Fibroblast of skin of left biceps (primary cell): ENCODE results near the gene SNX14.
A peak's percentile ranks its signal among the peaks of the same experiment; 100 is the strongest.
"Not testable (repeated sequence)": the region's sequence is repeated elsewhere in the genome, so short reads cannot be mapped to it uniquely, and the experiment has no call there.

ENCODE experiments used
- DNase-seq, 2 experiments: peaks; one replicate each; pipeline ENCODE4 v3.0.0-alpha.2; 2013; ENCODE audit warnings: low read depth in 2 of 2

The SNX14 gene

DNA sequence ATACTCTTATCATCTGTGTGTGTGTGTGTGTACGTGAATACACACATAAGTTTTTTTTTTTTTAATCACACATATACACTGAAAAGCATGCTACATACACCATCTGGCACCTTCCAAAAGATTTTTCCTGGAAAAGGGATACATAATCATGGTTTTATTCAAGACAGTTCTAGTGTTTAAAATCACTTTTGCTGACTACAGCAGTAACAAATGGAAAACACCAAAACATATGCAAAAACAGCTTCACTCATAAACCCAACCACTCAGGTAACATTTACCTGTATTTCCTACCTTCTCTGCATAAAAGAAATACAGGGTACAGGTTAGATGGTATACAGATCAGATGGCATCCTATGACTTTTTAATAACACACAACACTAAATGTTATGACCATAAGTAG is 2.5 kb downstream of the SNX14 start:
- no peak for DNase-seq

DNA sequence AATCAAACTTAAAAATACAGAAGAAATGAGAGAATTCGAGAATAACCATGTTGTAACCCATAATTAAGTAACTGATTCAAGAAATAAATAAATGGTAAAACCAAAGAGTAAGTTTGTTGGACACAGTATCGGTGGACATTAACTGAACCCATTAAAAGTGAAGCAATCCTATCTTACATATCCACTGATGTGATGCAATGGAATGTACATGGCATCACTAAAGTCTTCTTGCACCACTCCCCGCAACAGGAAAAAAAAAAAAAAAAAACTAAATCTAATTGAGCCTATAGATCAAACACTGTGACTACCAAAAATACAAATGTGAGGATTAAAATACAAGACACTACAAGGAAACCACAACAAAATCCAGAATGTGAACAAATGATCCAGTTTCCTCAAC is 7.9 kb downstream of the SNX14 start:
- DNase-seq, result no peak

DNA sequence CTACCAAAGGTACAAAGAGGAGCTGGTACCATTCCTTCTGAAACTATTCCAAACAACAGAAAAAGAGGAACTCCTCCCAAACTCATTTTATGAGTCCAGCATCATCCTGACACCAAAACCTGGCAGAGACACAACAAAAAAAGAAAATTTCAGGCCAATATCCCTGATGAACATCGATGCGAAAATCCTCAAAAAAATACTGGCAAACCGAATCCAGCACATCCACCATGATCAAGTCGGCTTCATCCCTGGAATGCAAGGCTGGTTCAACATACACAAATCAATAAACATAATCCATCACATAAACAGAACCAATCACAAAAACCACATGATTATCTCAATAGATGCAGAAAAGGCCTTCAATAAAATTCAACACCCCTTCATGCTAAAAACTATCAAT is 10.8 kb downstream of the SNX14 start:
- not testable (repeated sequence) for DNase-seq

DNA sequence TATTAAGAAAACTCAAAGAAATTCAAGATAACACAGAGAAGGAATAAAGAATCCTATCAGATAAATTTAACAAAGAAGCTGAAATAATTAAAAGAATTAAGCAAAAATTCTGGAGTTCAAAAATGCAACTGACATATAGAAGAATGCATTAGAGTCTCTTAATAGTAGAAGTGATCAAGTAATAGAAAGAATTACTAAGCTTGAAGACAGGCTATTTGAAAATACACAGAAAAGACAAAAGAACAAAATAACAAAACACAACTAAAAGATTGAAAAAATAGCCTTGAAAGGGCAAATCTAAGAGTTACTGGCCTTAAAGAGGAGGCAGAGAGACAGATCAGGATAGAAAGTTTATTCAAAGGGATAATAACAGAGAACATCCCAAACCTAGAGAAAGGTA is 12.1 kb downstream of the SNX14 start:
- DNase-seq, result no peak

DNA sequence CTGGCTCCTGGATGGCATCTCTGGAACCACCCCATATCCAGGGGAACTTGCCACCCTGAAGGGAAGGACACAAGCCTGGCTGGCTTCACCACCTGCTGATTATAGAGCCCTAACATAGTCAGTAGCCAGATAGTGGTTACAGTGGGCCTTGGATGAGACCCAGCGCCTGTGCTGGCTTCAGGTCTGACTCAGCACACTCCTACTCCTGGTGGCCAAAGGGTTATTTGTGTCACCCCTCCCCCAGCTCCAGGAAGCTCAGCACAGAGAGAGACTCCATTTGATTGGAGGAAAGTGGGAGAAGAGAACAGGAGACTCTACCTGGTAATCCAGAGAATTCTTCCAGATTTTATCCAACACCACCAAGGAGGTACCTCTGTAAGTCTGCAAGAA is 12.8 kb downstream of the SNX14 start:
- DNase-seq, result no peak

DNA sequence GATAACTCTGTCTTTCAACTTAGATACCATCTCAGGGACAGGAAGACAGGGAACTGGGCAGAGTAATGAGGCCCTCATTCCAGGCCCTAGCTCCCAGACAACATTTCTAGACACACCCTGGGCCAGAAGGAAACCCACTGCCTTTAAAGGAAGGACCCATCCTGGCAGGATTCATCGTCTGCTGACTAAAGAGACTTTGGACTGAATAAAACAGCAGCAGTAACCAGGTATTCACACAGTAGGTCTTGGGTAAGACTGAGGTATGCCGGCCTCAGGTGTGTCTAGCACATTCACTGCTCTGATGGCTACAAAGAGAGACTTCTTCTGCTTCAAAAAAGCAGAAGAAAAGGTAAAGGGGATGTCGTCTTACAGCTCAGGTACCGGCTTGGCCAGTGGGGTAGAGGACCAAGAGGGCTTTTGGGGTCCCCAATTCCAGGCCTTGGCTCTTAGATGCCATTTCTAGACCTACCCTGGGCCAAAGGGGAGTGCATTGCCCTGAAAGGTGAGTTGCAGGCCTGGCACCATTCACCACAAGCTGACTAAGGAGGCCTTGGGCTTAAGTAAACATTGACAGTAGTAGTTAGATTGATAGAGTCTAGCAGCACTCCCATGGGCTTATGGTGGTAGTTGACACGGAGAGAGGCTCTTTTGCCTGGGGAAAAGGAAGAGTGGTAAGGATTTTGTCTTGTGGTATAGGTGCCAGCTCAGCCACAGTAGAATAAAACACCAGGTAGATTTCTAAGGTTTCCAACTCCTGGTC is 13.4 kb downstream of the SNX14 start:
- DNase-seq, result no peak

DNA sequence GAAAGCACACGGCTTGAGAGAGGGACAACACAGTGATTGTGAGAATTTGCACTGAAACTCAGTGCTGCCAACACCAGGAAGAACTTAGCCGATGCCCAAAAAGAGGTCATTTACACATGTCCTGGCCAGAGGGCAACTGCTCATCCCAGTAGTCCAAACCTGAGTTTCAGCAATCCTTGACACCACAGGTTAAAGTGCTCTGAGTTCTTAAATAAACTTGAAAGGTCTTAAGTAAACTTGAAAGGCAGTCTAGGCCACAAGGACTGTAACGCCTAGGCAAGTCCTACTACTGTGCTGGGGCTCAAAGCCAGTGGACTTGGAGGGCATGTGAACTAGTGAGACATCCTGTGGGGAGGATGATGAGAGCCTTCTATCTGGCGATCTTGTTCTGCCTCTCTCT is 14.1 kb downstream of the SNX14 start:
- no peak for DNase-seq

DNA sequence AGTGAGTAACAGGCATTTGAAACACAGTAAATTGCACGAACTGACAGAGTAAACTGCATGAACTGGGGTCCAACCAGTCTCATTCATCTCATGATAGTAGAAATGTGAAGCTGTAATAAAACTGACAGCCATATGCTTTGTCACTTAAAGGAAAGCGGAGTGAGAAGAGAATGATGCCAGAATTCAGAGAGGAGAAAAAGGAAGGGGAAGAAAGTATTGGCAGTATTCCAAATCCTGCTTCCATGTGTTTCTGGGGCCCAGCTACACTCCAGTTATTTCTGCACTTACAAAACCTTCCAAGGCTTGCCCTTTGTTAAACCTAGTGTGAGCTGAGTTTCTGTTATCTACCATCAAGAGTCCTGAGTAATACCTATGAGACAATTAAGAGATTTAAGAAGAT is 17.2 kb downstream of the SNX14 start:
- no peak for DNase-seq

DNA sequence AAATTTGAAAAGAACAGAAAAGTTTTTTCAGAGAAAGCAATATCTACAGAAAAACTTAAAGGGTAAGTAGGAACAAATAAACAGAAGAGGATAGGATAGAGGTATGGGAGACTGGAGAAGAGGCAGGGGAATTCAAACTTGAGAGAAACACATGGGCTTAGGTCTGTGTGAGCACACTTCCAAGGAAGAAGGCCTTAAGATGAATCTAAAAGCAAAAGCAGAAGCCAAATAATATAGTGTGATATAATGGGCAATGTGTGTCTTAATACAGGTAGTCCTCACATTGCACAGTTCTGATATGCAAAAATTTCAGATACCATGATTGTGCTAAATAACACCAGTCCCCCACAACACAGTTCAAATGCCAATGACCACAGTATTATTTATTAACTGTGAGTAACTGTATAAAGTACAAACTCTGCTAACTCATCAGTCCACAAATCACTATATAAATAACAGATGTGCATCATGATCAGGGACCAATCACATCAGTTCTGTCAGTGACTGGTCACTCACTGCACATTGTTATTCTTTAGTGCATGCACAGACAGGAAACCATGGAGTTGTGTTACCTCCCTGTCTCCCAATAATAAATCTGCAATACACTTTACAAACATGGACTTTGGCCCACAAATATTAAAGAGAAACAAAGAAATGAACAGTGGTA is 18.6 kb downstream of the SNX14 start:
- peak; percentile 44 to 45 for DNase-seq

DNA sequence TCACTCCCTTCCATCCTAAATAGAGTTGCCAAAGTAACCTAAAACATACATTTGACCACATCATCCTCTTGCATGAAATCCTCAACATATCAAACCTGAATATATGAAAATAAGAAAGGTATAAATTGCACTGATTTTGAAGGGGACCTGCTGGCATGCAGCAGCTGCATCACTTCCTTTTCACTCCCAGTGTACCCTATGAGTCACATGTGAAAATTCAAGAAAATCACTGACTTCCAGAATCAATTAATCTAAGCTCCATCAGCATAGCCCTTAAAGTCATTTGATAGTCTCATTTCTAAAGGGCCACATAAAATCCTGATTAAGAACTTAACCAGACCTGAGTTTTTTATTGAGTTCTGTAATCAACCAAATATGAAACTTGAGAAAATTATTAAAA is 24.3 kb downstream of the SNX14 start:
- DNase-seq, result no peak

DNA sequence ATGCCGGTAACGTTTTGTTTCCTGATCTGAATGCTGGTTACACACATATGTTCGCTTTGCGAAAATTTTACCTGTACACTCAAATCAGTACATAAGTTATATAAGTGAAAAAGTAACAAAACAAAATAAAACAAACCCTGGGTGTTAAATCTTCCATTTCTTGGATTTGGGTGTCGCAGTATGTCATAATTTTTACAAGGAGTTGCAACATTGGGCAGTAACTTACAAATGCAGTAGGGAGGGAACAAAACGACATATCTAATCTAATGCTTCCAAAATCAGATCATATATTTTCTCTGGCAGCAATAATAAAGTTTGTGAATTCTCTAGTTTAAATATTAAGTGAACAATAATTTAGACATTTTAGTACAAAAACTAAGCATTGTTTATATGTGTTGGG is 25.2 kb downstream of the SNX14 start:
- DNase-seq, result no peak

DNA sequence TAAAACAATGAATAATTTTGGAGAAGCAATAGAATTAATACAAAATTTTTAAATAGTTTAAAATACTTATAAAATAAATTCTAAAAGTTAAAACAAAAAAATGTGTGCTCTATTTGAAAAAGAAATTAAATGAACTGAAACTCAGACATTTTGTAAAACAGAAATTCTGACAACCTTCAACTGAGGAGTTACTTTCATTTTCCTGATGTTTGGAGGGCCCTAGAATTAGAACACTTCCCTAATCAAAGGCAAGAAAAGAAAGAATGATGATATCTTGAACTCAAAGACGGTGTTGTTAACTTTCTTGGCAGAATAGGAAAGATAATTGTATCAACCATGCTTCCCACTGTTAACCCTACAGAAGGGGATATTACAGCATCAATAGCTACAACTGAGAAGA is 27.9 kb downstream of the SNX14 start:
- no peak for DNase-seq

DNA sequence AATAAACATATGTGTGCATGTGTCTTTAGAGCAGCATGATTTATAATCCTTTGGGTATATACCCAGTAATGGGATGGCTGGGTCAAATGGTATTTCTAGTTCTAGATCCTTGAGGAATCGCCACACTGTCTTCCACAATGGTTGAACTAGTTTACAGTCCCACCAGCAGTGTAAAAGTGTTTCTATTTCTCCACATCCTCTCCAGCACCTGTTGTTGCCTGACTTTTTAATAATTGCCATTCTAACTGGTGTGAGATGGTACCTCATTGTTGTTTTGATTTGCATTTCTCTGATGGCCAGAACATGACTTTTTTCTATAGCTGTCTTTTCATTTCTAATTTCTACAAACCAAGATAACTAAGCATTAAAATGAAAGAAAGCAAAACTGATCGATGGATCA is 29.4 kb downstream of the SNX14 start:
- not testable (repeated sequence) for DNase-seq

DNA sequence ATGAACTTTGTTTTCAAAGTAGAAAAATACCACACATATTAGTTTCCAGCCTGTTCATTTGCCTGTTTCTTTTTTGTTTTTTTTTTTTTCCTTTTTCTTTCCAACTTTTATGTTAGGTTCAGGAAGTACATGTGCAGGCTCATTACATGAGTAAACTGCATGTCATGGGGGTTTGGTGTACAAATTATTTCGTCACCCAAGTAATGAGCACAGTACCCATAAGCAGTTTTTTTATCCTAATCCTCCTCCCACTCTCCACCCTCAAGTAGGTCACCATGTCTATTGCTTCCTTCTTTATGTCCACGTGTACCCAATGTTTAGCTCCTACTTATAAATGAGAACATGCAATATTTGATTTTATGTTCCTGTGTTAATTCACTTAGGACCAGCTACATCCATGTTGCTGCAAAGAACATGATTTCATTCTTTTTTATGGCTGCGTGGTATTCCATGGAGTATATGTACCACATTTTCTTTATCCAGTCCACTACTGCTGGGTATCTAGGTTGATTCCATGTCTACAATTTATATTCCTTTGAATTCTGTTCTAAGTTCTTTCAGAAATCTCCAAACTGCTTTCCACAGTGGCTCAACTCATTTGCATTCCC is 31.8 kb downstream of the SNX14 start:
- DNase-seq, result no peak

DNA sequence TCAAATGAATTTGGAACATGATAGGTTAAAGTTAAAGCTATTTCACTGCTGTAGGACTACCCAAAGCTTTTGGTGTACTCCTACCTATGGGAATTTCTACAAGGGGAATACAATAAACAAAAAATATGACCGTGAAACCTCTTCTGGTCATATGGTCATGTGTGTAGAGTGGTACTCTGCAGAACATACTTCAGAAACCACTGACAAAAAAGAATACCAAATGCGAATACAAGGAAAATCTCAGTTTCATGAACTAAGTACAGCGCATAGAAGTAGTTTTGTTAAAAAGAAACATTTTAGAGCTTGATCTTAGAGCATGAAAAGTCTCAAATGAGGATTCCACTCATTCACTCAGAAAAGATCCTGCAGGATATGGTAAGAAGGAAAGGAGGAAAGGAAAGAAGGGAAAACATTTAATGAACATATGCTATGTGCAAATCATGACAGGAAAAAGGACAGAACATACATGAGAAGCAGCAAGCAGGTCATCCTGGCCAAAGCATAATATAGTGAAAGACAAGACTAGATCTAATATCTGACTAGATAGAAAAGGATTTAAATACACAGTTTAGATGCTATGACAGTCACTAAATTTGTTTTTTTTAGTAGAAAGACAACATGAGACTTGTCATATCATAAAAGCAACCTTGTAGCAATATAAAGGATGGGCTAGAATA is 36.5 kb downstream of the SNX14 start:
- no peak for DNase-seq

DNA sequence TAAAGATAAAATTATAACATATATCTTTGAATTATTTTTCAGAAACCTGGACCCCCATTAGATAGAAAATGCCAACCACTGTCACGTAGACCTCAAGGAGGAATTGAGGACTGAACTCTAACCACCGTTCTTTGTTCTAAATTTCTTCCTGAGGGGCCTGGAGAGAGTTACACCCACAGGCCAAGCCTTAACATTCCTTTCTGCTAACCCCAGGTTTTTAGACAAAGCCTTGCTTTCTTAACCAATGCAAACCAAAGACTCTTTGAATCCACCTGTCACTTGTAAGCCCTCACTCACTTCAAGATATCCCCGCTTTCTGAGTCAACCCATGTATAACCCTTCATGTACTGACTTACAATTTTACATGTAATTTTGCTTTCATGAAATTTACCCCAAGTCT is 41.0 kb downstream of the SNX14 start:
- no peak for DNase-seq

DNA sequence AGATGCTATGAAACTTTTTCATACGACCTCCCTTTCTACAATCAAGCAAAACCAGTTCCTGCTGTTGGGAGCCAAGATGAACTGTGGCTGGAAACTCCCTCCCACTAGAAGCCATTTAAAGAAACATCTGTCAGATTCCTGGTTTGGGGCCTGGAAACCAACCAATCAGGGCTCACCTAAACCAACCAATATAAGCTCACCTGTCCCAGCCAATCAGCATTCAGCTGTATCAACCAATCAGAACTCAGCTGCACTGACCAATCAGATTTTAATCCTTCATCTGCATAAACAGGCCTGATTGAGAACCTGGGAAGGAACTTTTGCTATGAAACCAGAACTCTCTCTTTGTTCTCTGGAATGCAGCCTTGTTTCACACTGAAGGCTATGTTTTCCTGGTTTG is 42.4 kb downstream of the SNX14 start:
- DNase-seq, result no peak

DNA sequence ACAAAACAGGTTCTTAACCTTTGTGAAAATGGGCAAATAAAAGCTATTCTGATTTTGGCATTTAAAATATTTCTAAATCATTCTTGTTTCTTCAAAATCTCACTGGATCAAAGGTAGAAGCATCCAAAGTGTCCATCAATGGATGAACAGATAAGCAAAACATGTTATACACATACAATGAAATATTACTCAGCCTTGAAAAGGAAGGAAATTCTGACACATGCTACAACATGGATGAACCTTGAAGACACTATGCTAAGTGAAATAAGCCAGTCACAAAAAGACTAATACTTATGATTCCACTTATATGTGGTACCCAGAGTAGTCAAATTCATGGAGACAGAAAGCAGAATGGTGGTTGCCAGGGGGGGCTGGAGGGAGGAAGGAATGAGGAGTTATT is 45.9 kb downstream of the SNX14 start:
- no peak for DNase-seq

DNA sequence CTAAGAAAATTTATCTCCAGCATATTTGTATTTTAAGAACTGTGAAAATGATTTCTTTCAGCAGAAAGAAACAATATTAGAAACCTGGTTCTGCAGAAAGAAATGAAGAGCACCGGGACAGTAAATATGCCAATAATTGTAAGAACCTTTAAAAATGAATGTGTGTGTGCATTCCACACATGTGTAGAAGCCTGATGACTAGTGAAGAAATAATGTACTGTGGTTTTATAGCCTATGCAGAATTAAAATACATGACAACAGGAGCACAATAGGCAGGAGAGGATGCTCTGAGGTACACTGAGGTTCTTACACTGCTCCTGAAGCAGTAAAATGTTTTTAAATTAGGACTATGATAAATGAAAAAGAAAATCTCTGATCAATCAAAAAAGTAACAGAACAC is 48.9 kb downstream of the SNX14 start:
- peak; percentile 10 to 15 for DNase-seq

DNA sequence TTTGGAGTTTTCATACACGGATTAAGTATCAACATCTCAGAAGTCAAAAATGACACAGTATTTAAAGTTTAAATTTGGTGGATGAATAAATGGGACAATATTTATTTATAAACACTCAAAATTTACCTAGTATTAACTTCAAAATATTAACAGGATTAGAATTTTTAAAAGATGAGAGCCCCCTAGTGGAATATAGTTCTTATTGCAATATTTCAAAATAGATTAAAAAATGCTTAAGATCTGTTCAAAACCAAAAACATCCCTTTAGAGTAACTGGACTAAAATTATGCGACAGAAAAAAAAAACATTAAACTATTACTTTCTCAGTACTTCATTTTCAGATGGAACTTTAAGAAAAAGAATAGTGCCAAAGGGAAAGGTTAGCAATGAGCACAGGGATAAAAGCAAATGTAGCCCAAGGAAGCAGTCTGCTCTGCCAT is 56.6 kb downstream of the SNX14 start:
- DNase-seq, result no peak

DNA sequence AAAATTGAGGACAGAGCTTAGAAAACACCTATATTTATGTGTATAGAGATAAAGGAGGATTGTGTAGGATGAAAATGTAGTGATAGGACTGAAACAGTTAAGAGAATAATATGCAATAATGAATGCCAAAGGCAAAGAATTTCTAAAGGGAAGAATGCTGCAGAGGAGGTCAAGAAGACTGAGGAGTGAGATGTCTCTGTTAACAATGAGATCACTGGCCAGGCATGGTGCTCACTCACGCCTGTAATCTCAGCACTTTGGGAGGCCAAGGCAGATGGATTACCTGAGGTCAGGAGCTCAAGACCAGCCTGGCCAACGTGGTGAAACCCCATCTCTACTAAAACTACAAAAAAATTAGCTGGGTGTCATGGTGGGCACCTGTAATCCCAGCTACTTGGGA is 69.4 kb downstream of the SNX14 start:
- not testable (repeated sequence) for DNase-seq

DNA sequence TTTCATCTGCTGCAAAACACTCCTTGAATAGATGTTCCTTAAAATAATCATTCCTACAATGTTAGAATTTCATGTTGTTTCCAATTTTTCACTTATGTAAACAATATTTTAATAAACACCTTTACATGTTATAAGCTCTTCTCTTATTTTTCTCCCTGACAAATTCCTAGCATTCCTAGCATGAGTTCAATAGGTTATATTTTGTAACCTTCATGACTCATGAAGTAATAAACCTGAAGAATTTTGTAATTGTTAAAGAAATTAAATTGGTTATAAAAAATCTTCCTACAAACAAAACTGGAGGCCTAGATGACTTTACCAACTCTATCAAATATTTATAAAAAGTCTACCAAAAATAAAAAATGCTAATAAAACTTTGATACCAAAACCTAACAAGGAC is 77.5 kb downstream of the SNX14 start:
- DNase-seq, result no peak
